Measurements from ENCODE around the gene LPA. TPM values are rescaled to one million over a fixed set of nuclear protein-coding genes. Genes with fewer than 3 reads are reported as not detected.

Gene LPA
- total and polyA plus RNA-seq, 2 of the 13 experiments (the other 11 are each of a cell fraction or from before 2014, with no cell fraction given) = not detected

GRCh38 chr6:160520043-160520904 lies 143.8 kb downstream of the LPA start (continued):
- TF ChIP-seq, protein P1, sequence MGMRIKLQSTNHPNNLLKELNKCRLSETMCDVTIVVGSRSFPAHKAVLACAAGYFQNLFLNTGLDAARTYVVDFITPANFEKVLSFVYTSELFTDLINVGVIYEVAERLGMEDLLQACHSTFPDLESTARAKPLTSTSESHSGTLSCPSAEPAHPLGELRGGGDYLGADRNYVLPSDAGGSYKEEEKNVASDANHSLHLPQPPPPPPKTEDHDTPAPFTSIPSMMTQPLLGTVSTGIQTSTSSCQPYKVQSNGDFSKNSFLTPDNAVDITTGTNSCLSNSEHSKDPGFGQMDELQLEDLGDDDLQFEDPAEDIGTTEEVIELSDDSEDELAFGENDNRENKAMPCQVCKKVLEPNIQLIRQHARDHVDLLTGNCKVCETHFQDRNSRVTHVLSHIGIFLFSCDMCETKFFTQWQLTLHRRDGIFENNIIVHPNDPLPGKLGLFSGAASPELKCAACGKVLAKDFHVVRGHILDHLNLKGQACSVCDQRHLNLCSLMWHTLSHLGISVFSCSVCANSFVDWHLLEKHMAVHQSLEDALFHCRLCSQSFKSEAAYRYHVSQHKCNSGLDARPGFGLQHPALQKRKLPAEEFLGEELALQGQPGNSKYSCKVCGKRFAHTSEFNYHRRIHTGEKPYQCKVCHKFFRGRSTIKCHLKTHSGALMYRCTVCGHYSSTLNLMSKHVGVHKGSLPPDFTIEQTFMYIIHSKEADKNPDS (CRISPR knock-in tag; IDR thresholded peaks at IDR 0.05) = 0 out of 2 replicates have a peak, but pooled peaks have one; percentile 39
- TF ChIP-seq TSC22D2 (CRISPR knock-in tag; IDR thresholded peaks at IDR 0.05; ENCODE audit: borderline replicate concordance) = peak; percentile 61; the same call in 1 of the 2 replicates
- 0 out of 2 replicates have a peak, but pooled peaks have one; percentile 65 for TF ChIP-seq THAP7 (CRISPR knock-in tag; IDR thresholded peaks at IDR 0.05)
- TF ChIP-seq, protein P2, sequence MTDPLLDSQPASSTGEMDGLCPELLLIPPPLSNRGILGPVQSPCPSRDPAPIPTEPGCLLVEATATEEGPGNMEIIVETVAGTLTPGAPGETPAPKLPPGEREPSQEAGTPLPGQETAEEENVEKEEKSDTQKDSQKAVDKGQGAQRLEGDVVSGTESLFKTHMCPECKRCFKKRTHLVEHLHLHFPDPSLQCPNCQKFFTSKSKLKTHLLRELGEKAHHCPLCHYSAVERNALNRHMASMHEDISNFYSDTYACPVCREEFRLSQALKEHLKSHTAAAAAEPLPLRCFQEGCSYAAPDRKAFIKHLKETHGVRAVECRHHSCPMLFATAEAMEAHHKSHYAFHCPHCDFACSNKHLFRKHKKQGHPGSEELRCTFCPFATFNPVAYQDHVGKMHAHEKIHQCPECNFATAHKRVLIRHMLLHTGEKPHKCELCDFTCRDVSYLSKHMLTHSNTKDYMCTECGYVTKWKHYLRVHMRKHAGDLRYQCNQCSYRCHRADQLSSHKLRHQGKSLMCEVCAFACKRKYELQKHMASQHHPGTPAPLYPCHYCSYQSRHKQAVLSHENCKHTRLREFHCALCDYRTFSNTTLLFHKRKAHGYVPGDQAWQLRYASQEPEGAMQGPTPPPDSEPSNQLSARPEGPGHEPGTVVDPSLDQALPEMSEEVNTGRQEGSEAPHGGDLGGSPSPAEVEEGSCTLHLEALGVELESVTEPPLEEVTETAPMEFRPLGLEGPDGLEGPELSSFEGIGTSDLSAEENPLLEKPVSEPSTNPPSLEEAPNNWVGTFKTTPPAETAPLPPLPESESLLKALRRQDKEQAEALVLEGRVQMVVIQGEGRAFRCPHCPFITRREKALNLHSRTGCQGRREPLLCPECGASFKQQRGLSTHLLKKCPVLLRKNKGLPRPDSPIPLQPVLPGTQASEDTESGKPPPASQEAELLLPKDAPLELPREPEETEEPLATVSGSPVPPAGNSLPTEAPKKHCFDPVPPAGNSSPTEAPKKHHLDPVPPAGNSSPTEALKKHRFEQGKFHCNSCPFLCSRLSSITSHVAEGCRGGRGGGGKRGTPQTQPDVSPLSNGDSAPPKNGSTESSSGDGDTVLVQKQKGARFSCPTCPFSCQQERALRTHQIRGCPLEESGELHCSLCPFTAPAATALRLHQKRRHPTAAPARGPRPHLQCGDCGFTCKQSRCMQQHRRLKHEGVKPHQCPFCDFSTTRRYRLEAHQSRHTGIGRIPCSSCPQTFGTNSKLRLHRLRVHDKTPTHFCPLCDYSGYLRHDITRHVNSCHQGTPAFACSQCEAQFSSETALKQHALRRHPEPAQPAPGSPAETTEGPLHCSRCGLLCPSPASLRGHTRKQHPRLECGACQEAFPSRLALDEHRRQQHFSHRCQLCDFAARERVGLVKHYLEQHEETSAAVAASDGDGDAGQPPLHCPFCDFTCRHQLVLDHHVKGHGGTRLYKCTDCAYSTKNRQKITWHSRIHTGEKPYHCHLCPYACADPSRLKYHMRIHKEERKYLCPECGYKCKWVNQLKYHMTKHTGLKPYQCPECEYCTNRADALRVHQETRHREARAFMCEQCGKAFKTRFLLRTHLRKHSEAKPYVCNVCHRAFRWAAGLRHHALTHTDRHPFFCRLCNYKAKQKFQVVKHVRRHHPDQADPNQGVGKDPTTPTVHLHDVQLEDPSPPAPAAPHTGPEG (CRISPR knock-in tag; IDR thresholded peaks at IDR 0.05) = peak; percentile 94; the same call in 1 of the 2 replicates
- 0 out of 2 replicates have a peak, but pooled peaks have one; percentile 51 for TF ChIP-seq ZNF773 (CRISPR knock-in tag; IDR thresholded peaks at IDR 0.05; ENCODE audit: borderline replicate concordance)
- 0 out of 2 replicates have a peak, but pooled peaks have one; percentile 2 for TF ChIP-seq ELF1 (CRISPR knock-in tag; IDR thresholded peaks at IDR 0.05)
- no peak; the same call in 1 of the 2 replicates for TF ChIP-seq ZNF350 (CRISPR knock-in tag; IDR thresholded peaks at IDR 0.05; ENCODE audit: borderline replicate concordance, low read depth)
- peak; percentile 70; the same call in 1 of the 2 replicates for TF ChIP-seq PAX8 (CRISPR knock-in tag; IDR thresholded peaks at IDR 0.05; ENCODE audit: borderline replicate concordance)
- TF ChIP-seq HOXA3 (CRISPR knock-in tag; IDR thresholded peaks at IDR 0.05) = peak; percentile 37; the same call in 1 of the 2 replicates
